AG04449 (cell line): ENCODE data around the gene G6PC1.
A peak's percentile ranks its signal among the peaks of the same experiment; 100 is the strongest.
"Not testable (repeated sequence)": the region's sequence is repeated elsewhere in the genome, so short reads cannot be mapped to it uniquely, and the experiment has no call there.

ENCODE experiments used
- CTCF ChIA-PET: fragments of 350-600 bp; formaldehyde crosslinking; extraction: SDS; loops from one replicate; lab custom pipeline; 2021; ENCODE audit warnings: antibody characterized with exemption; lab: Yijun Ruan, JAX
- POLR2A ChIA-PET: fragments of 400-600, 350-600 bp; formaldehyde crosslinking; extraction: SDS; loops from one replicate; lab custom pipeline; 2020; ENCODE audit warnings: antibody characterized with exemption, inconsistent platforms; lab: Yijun Ruan, JAX
- DNase-seq: peaks from one replicate; pipeline ENCODE4 v3.0.0-alpha.2; 2010; ENCODE audit warnings: low read depth, low spot score
- H3K4me3 ChIP-seq: 2 replicates; pipeline ENCODE4 v1.5.1; 2011; ENCODE audit warnings: low read depth, mild to moderate bottlenecking, control low read depth, low read length
- TF ChIP-seq, protein P1 (sequence below): IDR thresholded peaks from one replicate; pipeline ENCODE4 v1.5.1; 2011; ENCODE audit warnings: mild to moderate bottlenecking, moderate library complexity, low read length, control low read depth, inconsistent platforms; ENCODE audit not compliant: insufficient read depth; ENCODE audit errors: missing control alignments

Gene G6PC1

DNA sequence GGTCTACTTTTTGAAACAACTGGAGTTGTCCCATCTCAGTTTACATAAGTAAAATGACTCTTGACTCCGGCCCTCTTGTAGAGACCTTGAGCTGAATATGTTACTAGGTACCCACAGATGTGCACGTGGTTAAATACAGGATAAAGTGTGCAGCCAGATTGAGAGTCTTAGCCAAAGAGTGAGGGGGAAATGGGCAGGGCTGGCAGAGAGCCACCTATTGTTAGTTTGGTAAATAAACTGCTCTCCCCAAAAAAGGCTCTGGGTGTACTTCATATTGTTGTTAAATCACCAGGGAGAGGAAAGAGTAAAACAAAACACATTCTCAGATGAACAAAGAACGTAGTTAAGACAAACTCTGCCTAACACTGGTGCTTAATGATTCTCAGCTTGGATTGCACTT lies 20.3 kb downstream of the G6PC1 start:
- POLR2A ChIA-PET: no interaction called here
- CTCF ChIA-PET: interaction anchor here (1.0 to 2.0 kb wide), 5 partner anchors 8 to 97 kb away, joined by 3 to 10 read pairs (median 5); partner anchors contain the start of gene BECN1
- H3K4me3 ChIP-seq: no peak overlapping the region
- TF ChIP-seq, protein P1, sequence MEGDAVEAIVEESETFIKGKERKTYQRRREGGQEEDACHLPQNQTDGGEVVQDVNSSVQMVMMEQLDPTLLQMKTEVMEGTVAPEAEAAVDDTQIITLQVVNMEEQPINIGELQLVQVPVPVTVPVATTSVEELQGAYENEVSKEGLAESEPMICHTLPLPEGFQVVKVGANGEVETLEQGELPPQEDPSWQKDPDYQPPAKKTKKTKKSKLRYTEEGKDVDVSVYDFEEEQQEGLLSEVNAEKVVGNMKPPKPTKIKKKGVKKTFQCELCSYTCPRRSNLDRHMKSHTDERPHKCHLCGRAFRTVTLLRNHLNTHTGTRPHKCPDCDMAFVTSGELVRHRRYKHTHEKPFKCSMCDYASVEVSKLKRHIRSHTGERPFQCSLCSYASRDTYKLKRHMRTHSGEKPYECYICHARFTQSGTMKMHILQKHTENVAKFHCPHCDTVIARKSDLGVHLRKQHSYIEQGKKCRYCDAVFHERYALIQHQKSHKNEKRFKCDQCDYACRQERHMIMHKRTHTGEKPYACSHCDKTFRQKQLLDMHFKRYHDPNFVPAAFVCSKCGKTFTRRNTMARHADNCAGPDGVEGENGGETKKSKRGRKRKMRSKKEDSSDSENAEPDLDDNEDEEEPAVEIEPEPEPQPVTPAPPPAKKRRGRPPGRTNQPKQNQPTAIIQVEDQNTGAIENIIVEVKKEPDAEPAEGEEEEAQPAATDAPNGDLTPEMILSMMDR: no peak
- no peak for DNase-seq

DNA sequence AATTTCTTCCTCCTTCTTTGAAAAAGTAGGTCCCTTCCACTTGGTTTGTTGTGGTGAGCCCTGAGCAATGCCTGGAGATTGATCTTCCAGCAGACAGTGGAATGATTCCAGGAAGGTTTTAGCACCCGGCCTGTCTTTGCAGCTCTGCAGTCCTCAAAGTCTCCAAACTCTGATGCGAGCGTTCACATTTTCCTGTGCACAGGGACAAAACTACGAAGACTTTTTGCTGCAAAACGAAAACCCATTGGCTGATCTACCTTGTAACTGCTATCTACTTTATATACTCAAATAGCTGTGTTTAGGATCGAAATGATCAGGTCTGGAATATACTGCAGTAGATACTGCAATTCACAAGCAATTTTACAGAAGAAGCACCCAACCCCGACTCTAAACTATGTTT lies 21.7 kb downstream of the G6PC1 start:
- TF ChIP-seq, protein P1: no peak
- no peak overlapping the region for H3K4me3 ChIP-seq
- no peak for DNase-seq
- POLR2A ChIA-PET: no interaction called here
- CTCF ChIA-PET: interaction anchor here (1.2 to 1.7 kb wide), 2 partner anchors 80 to 98 kb away, joined by 3 to 4 read pairs; partner anchors contain the start of gene BECN1

DNA sequence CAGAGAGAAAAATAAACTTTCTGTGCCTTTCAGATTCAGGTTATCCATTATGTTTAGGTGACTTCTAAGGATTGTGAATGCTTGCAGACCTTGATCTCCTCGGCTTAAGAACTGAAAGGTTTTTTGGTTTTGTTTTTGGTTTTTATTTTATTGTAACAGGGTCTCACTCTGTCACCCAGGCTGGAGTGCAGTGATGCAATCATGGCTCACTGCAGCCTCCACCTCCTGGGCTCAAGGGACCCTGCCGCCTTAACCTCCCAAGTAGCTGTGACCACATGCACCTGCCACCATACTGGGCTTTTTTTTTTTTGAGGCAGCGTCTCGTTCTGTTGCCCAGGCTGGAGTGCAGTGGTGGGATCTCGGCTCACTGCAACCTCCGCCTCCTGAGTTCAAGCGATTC lies 22.9 kb downstream of the G6PC1 start:
- POLR2A ChIA-PET, DNase-seq, H3K4me3 ChIP-seq: not testable (repeated sequence)
- CTCF ChIA-PET: interaction anchor here (0.8 to 1.7 kb wide), 2 partner anchors 33 to 99 kb away, joined by 3 to 4 read pairs; partner anchors contain the start of gene BECN1

DNA sequence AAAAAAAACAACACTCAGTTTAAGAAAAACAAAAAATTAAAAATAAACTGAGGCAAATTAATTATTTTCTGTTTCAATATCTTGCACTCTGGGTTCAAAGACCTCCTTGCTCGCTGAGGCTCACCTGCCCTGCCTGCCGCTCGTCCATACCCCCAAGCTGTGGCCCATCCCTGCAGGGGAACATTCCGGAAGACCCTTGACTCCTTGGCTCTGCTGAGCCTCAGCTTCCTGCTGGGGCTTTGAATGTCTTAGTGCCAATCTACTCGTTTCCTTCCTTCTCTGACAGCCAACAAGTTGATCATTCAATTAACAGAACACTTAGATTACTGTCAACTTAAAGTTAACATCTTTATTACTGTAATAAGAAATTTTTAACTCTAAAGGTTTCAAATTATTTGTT lies 24.3 kb downstream of the G6PC1 start:
- POLR2A ChIA-PET: no interaction called here
- DNase-seq: no peak
- CTCF ChIA-PET: interaction anchor here (0.8 kb wide), 1 partner anchor 14 kb away, joined by 3 read pairs; no protein-coding TSS in a partner anchor
- no peak overlapping the region for H3K4me3 ChIP-seq
- TF ChIP-seq, protein P1: no peak

DNA sequence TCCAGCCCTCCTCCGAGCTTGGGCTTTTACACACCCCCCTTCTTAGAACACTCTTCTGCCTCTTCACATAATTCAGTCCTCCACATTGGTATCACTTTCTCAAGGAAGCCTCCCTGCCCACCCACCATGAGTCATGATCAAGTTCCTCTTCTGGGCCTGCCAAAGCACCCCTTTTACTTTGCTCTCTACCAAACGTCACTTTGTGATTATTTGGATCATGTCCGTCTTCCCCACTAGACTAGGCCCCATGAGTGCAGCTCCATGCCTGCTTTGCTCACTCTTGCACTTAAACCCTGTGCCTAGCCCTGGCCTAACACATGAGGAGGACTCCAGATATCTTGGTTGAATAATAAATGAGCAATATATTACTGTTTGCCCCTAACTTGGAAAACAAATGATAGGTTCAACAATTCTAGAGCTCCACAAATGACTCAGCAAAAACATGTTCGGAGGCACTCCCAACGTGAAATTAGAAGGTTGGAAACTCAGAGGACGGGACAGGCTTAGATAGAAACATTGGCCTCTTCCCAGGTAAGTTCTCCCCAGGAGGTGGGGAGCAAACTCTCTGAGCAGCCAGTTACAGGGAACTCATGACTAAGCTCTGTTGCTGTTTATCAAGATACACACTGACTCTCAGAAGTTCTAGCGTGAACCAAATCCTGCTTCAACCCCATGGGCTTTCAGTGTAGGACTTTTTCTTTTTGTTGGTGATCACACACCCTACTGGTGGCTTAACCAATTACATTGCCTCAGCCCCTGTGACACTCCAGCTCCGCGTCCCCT lies 28.3 kb downstream of the G6PC1 start:
- H3K4me3 ChIP-seq: no peak overlapping the region
- peak; percentile 28 for DNase-seq
- ChIA-PET CTCF (interaction anchor here (0.7 to 5.6 kb wide), 25 partner anchors 8 to 350 kb away, joined by 3 to 84 read pairs (median 4); partner anchors contain the start of genes AOC2, BECN1 and RPL27), POLR2A (interaction anchor here (0.6 to 1.2 kb wide), 2 partner anchors 86 to 756 kb away, joined by 4 to 5 read pairs; no protein-coding TSS in a partner anchor)
- TF ChIP-seq, protein P1: peak; percentile 41

DNA sequence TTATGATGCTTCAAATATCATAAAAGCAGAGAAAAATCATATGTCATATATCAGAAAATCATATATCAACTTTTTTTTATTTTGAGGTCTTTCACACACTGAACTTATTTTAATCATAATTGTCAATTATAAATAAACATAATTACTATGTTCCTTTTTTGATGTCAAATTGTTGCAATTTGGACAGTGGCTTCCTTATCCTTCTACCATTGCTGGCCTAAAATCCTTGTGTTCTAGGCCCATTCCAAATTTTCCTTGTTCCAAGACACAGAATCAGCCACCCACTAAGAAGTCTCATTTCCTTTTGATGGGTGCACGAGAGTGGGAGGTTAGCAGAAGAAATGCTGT lies 28.9 kb downstream of the G6PC1 start:
- DNase-seq: no peak
- TF ChIP-seq, protein P1: no peak
- H3K4me3 ChIP-seq: no peak overlapping the region
- CTCF ChIA-PET: interaction anchor here (0.7 to 5.6 kb wide), 19 partner anchors 9 to 351 kb away, joined by 3 to 84 read pairs (median 6); partner anchors contain the start of genes AOC2 and BECN1
- POLR2A ChIA-PET: interaction anchor here (0.6 to 1.2 kb wide), 2 partner anchors 87 to 756 kb away, joined by 4 to 5 read pairs; no protein-coding TSS in a partner anchor
